Vagina (tissue), 2 donors: ENCODE measurements around the gene SETD9.

ENCODE experiments used
- POLR2A ChIP-seq, 2 donors: fragments of 450-650 bp; IDR thresholded peaks; one replicate each; pipeline ENCODE4 v1.6.1; 2017; ENCODE audit warnings: antibody characterized with exemption in 2 of 2, mild to moderate bottlenecking in 2 of 2, moderate library complexity in 2 of 2
- TF ChIP-seq, protein P1 (sequence below), 3 experiments: fragments of 450-650 bp in 2 of 3; fragments of 200-600 bp in 1 of 3; sonication (generic) in 1 of 3; IDR thresholded peaks; one replicate each; pipeline ENCODE4 v1.5.1; 2017 to 2019; ENCODE audit warnings: antibody characterized with exemption in 3 of 3, mild to moderate bottlenecking in 2 of 3, moderate library complexity in 2 of 3

DNA sequence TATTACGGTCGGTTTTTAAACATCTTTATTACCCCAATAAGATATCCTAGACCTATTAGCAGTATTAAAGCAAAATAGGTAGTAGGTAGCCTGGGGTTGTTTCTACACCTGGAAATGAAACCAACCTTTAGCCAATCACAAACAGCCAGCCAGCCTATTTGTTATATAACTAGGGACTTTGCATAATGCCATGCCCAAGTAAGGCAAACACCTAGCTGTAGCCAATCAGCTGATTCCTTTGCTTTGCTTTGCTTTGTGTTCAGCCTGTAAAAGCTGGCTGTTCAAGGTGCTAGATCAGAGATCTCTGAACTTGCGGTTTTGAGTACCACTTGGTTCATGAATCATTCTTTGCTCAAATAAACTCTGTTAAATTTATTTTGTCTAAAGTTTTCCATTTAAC is 46.5 kb upstream of the SETD9 start:
- TF ChIP-seq, protein P1, sequence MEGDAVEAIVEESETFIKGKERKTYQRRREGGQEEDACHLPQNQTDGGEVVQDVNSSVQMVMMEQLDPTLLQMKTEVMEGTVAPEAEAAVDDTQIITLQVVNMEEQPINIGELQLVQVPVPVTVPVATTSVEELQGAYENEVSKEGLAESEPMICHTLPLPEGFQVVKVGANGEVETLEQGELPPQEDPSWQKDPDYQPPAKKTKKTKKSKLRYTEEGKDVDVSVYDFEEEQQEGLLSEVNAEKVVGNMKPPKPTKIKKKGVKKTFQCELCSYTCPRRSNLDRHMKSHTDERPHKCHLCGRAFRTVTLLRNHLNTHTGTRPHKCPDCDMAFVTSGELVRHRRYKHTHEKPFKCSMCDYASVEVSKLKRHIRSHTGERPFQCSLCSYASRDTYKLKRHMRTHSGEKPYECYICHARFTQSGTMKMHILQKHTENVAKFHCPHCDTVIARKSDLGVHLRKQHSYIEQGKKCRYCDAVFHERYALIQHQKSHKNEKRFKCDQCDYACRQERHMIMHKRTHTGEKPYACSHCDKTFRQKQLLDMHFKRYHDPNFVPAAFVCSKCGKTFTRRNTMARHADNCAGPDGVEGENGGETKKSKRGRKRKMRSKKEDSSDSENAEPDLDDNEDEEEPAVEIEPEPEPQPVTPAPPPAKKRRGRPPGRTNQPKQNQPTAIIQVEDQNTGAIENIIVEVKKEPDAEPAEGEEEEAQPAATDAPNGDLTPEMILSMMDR (IDR thresholded peaks at IDR 0.05): no peak
- no peak for TF ChIP-seq POLR2A (IDR thresholded peaks at IDR 0.05)
